ENCODE measurements around the gene CYP4F3.
"Not testable (repeated sequence)": the region's sequence is repeated elsewhere in the genome, so short reads cannot be mapped to it uniquely, and the experiment has no call there.

CYP4F3 gene

GRCh38 chr19:15656467-15656866 is 15.8 kb downstream of the CYP4F3 start:
- in situ Hi-C loops (cut with MboI; ENCODE audit: low sequenced_read_pairs), result no loop called here

GRCh38 chr19:15663247-15663646 is 22.6 kb downstream of the CYP4F3 start:
- in situ Hi-C loops (cut with MboI; ENCODE audit: low sequenced_read_pairs), result no loop called here

GRCh38 chr19:15666186-15666585 is 25.5 kb downstream of the CYP4F3 start:
- in situ Hi-C loops (cut with MboI; ENCODE audit: low sequenced_read_pairs), result no loop called here

- in situ Hi-C loops (cut with MboI; ENCODE audit: low sequenced_read_pairs), result no loop called here
These were observed 26.2 kb downstream of the CYP4F3 start for GRCh38 chr19:15666883-15667282.

GRCh38 chr19:15669440-15669839 is 28.7 kb downstream of the CYP4F3 start:
- in situ Hi-C loops (cut with MboI; ENCODE audit: low sequenced_read_pairs), result no loop called here

GRCh38 chr19:15669891-15670290 is 29.2 kb downstream of the CYP4F3 start:
- in situ Hi-C loops (cut with MboI; ENCODE audit: low sequenced_read_pairs), result no loop called here

- in situ Hi-C loops (cut with MboI; ENCODE audit: low sequenced_read_pairs), result no loop called here
These were observed 30.6 kb downstream of the CYP4F3 start for GRCh38 chr19:15671237-15671821.

GRCh38 chr19:15671891-15672579 is 31.3 kb downstream of the CYP4F3 start:
- in situ Hi-C loops (cut with MboI; ENCODE audit: low sequenced_read_pairs), result no loop called here

GRCh38 chr19:15672580-15673175 is 32.0 kb downstream of the CYP4F3 start, which contains the start of gene CYP4F12:
Gene CYP4F12 (plus strand): TSS chr19:15673087. CDS start chr19:15673530, 443 bp downstream.
- in situ Hi-C loops (cut with MboI; ENCODE audit: low sequenced_read_pairs), result no loop called here

GRCh38 chr19:15673176-15673654 is 32.5 kb downstream of the CYP4F3 start:
- in situ Hi-C loops (cut with MboI; ENCODE audit: low sequenced_read_pairs), result no loop called here

- in situ Hi-C loops (cut with MboI; ENCODE audit: low sequenced_read_pairs), result no loop called here
These were observed 34.9 kb downstream of the CYP4F3 start for GRCh38 chr19:15675560-15675959.

GRCh38 chr19:15679089-15679488 is 38.4 kb downstream of the CYP4F3 start:
- in situ Hi-C loops (cut with MboI; ENCODE audit: low sequenced_read_pairs), result no loop called here

- in situ Hi-C loops (cut with MboI; ENCODE audit: low sequenced_read_pairs), result not testable (repeated sequence)
These were observed 39.2 kb downstream of the CYP4F3 start for GRCh38 chr19:15679865-15680264.

- in situ Hi-C loops (cut with MboI; ENCODE audit: low sequenced_read_pairs), result no loop called here
These were observed 40.0 kb downstream of the CYP4F3 start for GRCh38 chr19:15680478-15681322.

GRCh38 chr19:15683411-15683810 is 42.7 kb downstream of the CYP4F3 start:
- in situ Hi-C loops (cut with MboI; ENCODE audit: low sequenced_read_pairs), result no loop called here

GRCh38 chr19:15684828-15685227 is 44.1 kb downstream of the CYP4F3 start:
- in situ Hi-C loops (cut with MboI; ENCODE audit: low sequenced_read_pairs), result no loop called here

- in situ Hi-C loops (cut with MboI; ENCODE audit: low sequenced_read_pairs), result no loop called here
These were observed 56.0 kb downstream of the CYP4F3 start for GRCh38 chr19:15696654-15697194.

GRCh38 chr19:15701757-15702533 is 61.2 kb downstream of the CYP4F3 start:
- in situ Hi-C loops (cut with MboI; ENCODE audit: low sequenced_read_pairs), result no loop called here

GRCh38 chr19:15702534-15702930 is 61.8 kb downstream of the CYP4F3 start:
- in situ Hi-C loops (cut with MboI; ENCODE audit: low sequenced_read_pairs), result no loop called here
